Neural crest cell (in vitro differentiated cells): ENCODE data around the gene SLC41A1. TPM values are rescaled to one million over a fixed set of nuclear protein-coding genes. Genes with fewer than 3 reads are reported as not detected.
A peak's percentile ranks its signal among the peaks of the same experiment; 100 is the strongest.

Source experiments
- DNase-seq: peaks from one replicate; pipeline ENCODE4 v3.0.0; 2021; ENCODE audit warnings: low read depth, mixed read lengths, low spot score
- H3K27ac Mint-ChIP-seq: one replicate; pipeline ENCODE4 v1.8.0; 2021; ENCODE audit warnings: mild to moderate bottlenecking, mixed read lengths; ENCODE audit not compliant: unreplicated experiment
- H3K27me3 Mint-ChIP-seq: 2 replicates; pipeline ENCODE4 v1.8.0; 2021; ENCODE audit warnings: low read depth, mild to moderate bottlenecking, mixed read lengths
- H3K36me3 Mint-ChIP-seq: 2 replicates; pipeline ENCODE4 v1.8.0; 2021; ENCODE audit warnings: low read depth, mild to moderate bottlenecking, mixed read lengths
- H3K4me1 Mint-ChIP-seq: 2 replicates; pipeline ENCODE4 v1.8.0; 2021; ENCODE audit warnings: mixed read lengths
- H3K4me3 Mint-ChIP-seq: one replicate; pipeline ENCODE4 v1.8.0; 2021; ENCODE audit warnings: mild to moderate bottlenecking, mixed read lengths
- H3K9me3 Mint-ChIP-seq: 2 replicates; pipeline ENCODE4 v1.8.0; 2021; ENCODE audit warnings: mixed read lengths
- CTCF ChIP-seq: fragments of 200-600 bp; sonication (generic); conservative IDR thresholded peaks from 2 replicates; pipeline ENCODE4 v1.5.0; 2021; ENCODE audit warnings: antibody characterized with exemption, mild to moderate bottlenecking
- total RNA-seq: library from RNA; stranded (reverse); gene quantifications from 2 replicates; pipeline ENCODE4 v1.2.1, GENCODE V29; 2021

Gene SLC41A1
- total RNA-seq, 1 donor from 2014 or later: 25.7 TPM

GRCh38 chr1:205802060-205802459 is 10.9 kb downstream of the SLC41A1 start:
- TF ChIP-seq CTCF: no peak
- H3K4me3 Mint-ChIP-seq: no peak overlapping the region

GRCh38 chr1:205800981-205801703 is 11.9 kb downstream of the SLC41A1 start:
- peaks cover 4% of the 10 kb centered on the region for H3K4me1 Mint-ChIP-seq
- no peak overlapping the region for H3K4me3 Mint-ChIP-seq
- H3K27ac Mint-ChIP-seq: peak overlapping the region; percentile 95
- H3K27me3 Mint-ChIP-seq: no peaks in the 10 kb centered on the region
- H3K36me3 Mint-ChIP-seq: peaks cover 12% of the 10 kb centered on the region
- no peaks in the 10 kb centered on the region for H3K9me3 Mint-ChIP-seq
- no peak for TF ChIP-seq CTCF
- no peak for DNase-seq

More at GRCh38 chr1:205802060-205802459, 10.9 kb downstream of the SLC41A1 start:
- Mint-ChIP-seq H3K27ac (no peak overlapping the region), H3K9me3 (no peaks in the 10 kb centered on the region), H3K27me3 (no peaks in the 10 kb centered on the region), H3K36me3 (peaks cover 9% of the 10 kb centered on the region), H3K4me1 (peaks cover 4% of the 10 kb centered on the region)
- DNase-seq: no peak

- no peak for DNase-seq
- H3K9me3 Mint-ChIP-seq: no peaks in the 10 kb centered on the region
Measured at GRCh38 chr1:205800427-205800826, 12.6 kb downstream of the SLC41A1 start.

GRCh38 chr1:205798577-205798976 is 14.4 kb downstream of the SLC41A1 start:
- H3K27me3 Mint-ChIP-seq: no peaks in the 10 kb centered on the region
- no peak overlapping the region for H3K27ac Mint-ChIP-seq
- no peak for DNase-seq
- no peaks in the 10 kb centered on the region for H3K9me3 Mint-ChIP-seq
- peaks cover 8% of the 10 kb centered on the region for H3K36me3 Mint-ChIP-seq
- H3K4me1 Mint-ChIP-seq: no peaks in the 10 kb centered on the region
- no peak for TF ChIP-seq CTCF
- no peak overlapping the region for H3K4me3 Mint-ChIP-seq

More at GRCh38 chr1:205800427-205800826, 12.6 kb downstream of the SLC41A1 start:
- H3K4me3 Mint-ChIP-seq: no peak overlapping the region
- peaks cover 1% of the 10 kb centered on the region for H3K4me1 Mint-ChIP-seq
- peaks cover 12% of the 10 kb centered on the region for H3K36me3 Mint-ChIP-seq
- TF ChIP-seq CTCF: no peak
- peak overlapping the region; percentile 43 for H3K27ac Mint-ChIP-seq
- H3K27me3 Mint-ChIP-seq: no peaks in the 10 kb centered on the region

GRCh38 chr1:205797168-205797567 is 15.8 kb downstream of the SLC41A1 start:
- no peak for TF ChIP-seq CTCF
- Mint-ChIP-seq H3K4me3 (no peak overlapping the region), H3K9me3 (no peaks in the 10 kb centered on the region), H3K4me1 (no peaks in the 10 kb centered on the region), H3K36me3 (peaks cover 8% of the 10 kb centered on the region), H3K27ac (peak overlapping the region; percentile 46), H3K27me3 (no peaks in the 10 kb centered on the region)
- DNase-seq: no peak
